HEK293 (cell line): ENCODE measurements around the gene ZBTB25.

ENCODE experiments used
- KLF9 ChIP-seq: fragments of 450-650 bp; formaldehyde crosslinking; IDR thresholded peaks from 2 replicates; pipeline ENCODE4 v1.5.1; 2016; ENCODE audit warnings: missing biosample characterization, missing genetic modification characterization, low read depth
- PRDM1 ChIP-seq: fragments of 450-650 bp; formaldehyde crosslinking; IDR thresholded peaks from 2 replicates; pipeline ENCODE4; 2016; ENCODE audit warnings: missing biosample characterization, missing genetic modification characterization
- REPIN1 ChIP-seq: fragments of 450-650 bp; formaldehyde crosslinking; IDR thresholded peaks from 2 replicates; pipeline ENCODE4 v1.5.1; 2017; ENCODE audit warnings: missing biosample characterization, missing genetic modification characterization, low read depth
- YY2 ChIP-seq: fragments of 450-650 bp; formaldehyde crosslinking; IDR thresholded peaks from 2 replicates; pipeline ENCODE4 v1.5.1; 2016; ENCODE audit warnings: missing biosample characterization, missing genetic modification characterization
- ZBTB8A ChIP-seq: fragments of 450-650 bp; formaldehyde crosslinking; IDR thresholded peaks from 2 replicates; pipeline ENCODE4 v1.5.1; 2016; ENCODE audit warnings: missing biosample characterization, missing genetic modification characterization
- ZNF24 ChIP-seq: fragments of 450-650 bp; formaldehyde crosslinking; IDR thresholded peaks from 2 replicates; pipeline ENCODE4 v1.5.1; 2016; ENCODE audit warnings: missing biosample characterization, missing genetic modification characterization
- ZNF473 ChIP-seq: fragments of 450-650 bp; formaldehyde crosslinking; IDR thresholded peaks from 2 replicates; pipeline ENCODE4 v1.5.1; 2017; ENCODE audit warnings: missing biosample characterization, missing genetic modification characterization
- ZNF510 ChIP-seq: fragments of 450-650 bp; formaldehyde crosslinking; IDR thresholded peaks from 2 replicates; pipeline ENCODE4 v1.5.1; 2018; ENCODE audit warnings: mild to moderate bottlenecking, missing genetic modification characterization, missing biosample characterization; ENCODE audit not compliant: insufficient replicate concordance
- ZNF660 ChIP-seq: fragments of 450-650 bp; IDR thresholded peaks from 2 replicates; pipeline ENCODE4 v1.5.1; 2018; ENCODE audit warnings: missing biosample characterization, mild to moderate bottlenecking, missing genetic modification characterization
- ZNF776 ChIP-seq: fragments of 450-650 bp; formaldehyde crosslinking; IDR thresholded peaks from 2 replicates; pipeline ENCODE4 v1.5.0; 2017; ENCODE audit warnings: missing biosample characterization, missing genetic modification characterization, borderline replicate concordance
- ZNF777 ChIP-seq: fragments of 450-650 bp; formaldehyde crosslinking; IDR thresholded peaks from 2 replicates; pipeline ENCODE4 v1.5.1; 2017; ENCODE audit warnings: missing biosample characterization, missing genetic modification characterization, borderline replicate concordance
- TF ChIP-seq, protein P1 (sequence below): fragments of 450-650 bp; formaldehyde crosslinking; IDR thresholded peaks from 2 replicates; pipeline ENCODE4 v1.5.1; 2016; ENCODE audit warnings: missing biosample characterization, missing genetic modification characterization
- TF ChIP-seq, protein P2 (sequence below): fragments of 450-650 bp; formaldehyde crosslinking; optimal IDR thresholded peaks from 2 replicates; pipeline ENCODE3; 2016; ENCODE audit warnings: missing biosample characterization, mild to moderate bottlenecking, missing genetic modification characterization
- TF ChIP-seq, protein P3 (sequence below): fragments of 450-650 bp; formaldehyde crosslinking; IDR thresholded peaks from 2 replicates; pipeline ENCODE4 v1.5.1; 2016; ENCODE audit warnings: missing biosample characterization, missing genetic modification characterization, borderline replicate concordance

DNA sequence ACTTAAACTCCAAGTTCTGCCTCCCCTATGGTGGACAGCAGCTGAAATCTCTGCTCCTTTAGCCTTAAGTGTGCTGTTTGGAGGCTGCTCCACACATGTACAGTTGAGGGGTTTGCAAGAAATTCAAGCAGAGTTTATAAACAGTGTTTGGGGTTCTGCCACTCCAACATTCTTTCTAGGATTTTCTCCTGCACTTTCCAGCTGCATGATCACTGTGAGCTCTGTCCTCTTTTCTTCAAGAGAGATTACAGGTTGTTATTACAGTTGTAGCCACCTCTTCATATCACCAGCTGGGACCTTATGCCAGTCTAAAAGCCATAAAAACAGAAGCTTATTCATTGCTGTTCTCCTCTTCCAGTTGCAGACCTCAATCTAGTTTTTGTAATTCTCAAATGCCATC is 8.4 kb downstream of the ZBTB25 start:
- TF ChIP-seq, protein P1, sequence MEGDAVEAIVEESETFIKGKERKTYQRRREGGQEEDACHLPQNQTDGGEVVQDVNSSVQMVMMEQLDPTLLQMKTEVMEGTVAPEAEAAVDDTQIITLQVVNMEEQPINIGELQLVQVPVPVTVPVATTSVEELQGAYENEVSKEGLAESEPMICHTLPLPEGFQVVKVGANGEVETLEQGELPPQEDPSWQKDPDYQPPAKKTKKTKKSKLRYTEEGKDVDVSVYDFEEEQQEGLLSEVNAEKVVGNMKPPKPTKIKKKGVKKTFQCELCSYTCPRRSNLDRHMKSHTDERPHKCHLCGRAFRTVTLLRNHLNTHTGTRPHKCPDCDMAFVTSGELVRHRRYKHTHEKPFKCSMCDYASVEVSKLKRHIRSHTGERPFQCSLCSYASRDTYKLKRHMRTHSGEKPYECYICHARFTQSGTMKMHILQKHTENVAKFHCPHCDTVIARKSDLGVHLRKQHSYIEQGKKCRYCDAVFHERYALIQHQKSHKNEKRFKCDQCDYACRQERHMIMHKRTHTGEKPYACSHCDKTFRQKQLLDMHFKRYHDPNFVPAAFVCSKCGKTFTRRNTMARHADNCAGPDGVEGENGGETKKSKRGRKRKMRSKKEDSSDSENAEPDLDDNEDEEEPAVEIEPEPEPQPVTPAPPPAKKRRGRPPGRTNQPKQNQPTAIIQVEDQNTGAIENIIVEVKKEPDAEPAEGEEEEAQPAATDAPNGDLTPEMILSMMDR (tag by site-specific recombination): no peak
- TF ChIP-seq YY2 (tag by site-specific recombination) (no peak), ZNF777 (tag by site-specific recombination) (no peak), KLF9 (tag by site-specific recombination) (no peak), PRDM1 (tag by site-specific recombination) (no peak), ZNF24 (tag by site-specific recombination) (no peak), ZNF473 (tag by site-specific recombination) (no peak), ZBTB8A (tag by site-specific recombination) (no peak), ZNF660 (tag by site-specific recombination) (no peak), ZNF510 (tag by site-specific recombination) (no peak), ZNF776 (tag by site-specific recombination) (no peak), REPIN1 (tag by site-specific recombination) (no peak)
- TF ChIP-seq, protein P2, sequence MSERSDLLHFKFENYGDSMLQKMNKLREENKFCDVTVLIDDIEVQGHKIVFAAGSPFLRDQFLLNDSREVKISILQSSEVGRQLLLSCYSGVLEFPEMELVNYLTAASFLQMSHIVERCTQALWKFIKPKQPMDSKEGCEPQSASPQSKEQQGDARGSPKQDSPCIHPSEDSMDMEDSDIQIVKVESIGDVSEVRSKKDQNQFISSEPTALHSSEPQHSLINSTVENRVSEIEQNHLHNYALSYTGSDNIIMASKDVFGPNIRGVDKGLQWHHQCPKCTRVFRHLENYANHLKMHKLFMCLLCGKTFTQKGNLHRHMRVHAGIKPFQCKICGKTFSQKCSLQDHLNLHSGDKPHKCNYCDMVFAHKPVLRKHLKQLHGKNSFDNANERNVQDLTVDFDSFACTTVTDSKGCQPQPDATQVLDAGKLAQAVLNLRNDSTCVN: no peak
- TF ChIP-seq, protein P3, sequence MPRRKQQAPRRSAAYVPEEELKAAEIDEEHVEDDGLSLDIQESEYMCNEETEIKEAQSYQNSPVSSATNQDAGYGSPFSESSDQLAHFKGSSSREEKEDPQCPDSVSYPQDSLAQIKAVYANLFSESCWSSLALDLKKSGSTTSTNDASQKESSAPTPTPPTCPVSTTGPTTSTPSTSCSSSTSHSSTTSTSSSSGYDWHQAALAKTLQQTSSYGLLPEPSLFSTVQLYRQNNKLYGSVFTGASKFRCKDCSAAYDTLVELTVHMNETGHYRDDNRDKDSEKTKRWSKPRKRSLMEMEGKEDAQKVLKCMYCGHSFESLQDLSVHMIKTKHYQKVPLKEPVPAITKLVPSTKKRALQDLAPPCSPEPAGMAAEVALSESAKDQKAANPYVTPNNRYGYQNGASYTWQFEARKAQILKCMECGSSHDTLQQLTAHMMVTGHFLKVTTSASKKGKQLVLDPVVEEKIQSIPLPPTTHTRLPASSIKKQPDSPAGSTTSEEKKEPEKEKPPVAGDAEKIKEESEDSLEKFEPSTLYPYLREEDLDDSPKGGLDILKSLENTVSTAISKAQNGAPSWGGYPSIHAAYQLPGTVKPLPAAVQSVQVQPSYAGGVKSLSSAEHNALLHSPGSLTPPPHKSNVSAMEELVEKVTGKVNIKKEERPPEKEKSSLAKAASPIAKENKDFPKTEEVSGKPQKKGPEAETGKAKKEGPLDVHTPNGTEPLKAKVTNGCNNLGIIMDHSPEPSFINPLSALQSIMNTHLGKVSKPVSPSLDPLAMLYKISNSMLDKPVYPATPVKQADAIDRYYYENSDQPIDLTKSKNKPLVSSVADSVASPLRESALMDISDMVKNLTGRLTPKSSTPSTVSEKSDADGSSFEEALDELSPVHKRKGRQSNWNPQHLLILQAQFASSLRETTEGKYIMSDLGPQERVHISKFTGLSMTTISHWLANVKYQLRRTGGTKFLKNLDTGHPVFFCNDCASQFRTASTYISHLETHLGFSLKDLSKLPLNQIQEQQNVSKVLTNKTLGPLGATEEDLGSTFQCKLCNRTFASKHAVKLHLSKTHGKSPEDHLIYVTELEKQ (tag by site-specific recombination): no peak
